GM18498 (cell line): ENCODE measurements around the gene TMEM120B.
"Not testable (repeated sequence)": the region's sequence is repeated elsewhere in the genome, so short reads cannot be mapped to it uniquely, and the experiment has no call there.

Experiments
- ATAC-seq: cut with Tn5 transposase; IDR thresholded peaks from one replicate; pipeline ENCODE4 v1.9.1; 2021; ENCODE audit warnings: mild to moderate bottlenecking, moderate library complexity; ENCODE audit not compliant: unreplicated experiment

The TMEM120B gene

DNA sequence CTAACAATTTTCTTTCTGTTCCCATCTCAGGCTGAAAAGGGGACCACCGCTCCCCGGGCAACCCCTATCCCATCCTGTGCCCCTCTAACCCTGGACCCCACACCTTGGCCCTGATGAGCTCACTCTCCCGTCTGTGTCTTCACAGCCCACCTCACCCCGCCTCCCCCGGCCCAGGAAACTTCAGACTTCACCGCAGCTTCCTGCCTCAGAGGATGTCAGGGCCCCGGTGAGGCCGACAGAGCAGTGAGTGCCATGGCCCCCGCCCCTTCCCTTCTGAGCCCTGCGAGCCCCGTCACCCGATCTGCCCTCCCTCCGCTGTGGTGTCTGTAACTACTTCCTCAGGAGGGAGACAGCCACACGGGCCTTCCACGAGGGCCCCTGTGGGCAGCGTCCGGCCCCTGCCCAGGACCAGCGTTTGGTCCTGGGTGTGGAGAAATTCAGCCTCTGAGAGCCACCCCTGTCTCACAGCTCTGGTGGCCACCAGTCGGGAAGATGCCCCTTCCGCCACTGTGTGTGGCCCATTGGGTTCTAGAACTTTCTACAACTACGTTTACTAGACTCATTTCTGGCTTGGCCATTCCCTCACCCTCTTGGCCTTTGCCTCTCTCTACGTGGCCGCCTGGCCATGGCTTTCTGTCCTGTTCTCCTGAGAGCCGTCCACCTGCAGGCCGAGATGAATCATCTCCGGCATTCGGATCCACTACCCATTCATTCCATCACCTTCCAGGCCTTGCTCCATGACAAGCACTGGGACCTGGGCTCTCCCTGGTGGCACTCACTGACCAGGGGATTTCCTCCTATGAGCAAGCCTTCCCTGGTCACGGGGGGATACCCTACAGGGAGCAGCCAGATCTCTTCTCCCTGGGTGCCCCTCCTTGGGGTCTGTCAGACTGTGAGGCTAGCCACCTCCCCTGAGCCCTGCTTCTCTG, 77.5 kb downstream of the TMEM120B start:
- peak; percentile 43 for ATAC-seq

DNA sequence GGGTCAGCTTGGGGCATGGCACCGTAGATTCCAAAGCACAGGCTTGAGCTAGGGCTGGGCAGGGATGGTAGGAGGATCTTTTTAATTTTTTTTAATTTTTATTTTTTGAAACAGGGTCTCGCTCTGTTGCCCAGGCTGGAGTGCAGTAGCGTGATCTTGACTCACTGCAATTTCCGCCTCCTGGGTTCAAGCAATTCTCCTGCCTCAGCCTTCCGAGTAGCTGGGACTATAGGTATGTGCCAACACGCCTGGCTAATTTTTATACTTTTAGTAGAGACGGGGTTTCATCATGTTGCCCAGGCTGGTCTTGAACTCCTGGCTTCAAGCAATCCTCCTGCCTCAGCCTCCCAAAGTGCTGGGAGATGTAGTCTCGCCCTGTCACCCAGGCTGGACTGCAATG, 78.2 kb downstream of the TMEM120B start:
- ATAC-seq: not testable (repeated sequence)

GRCh38 chr12:121791671-121792551, 79.4 kb downstream of the TMEM120B start:
- ATAC-seq: no peak

DNA sequence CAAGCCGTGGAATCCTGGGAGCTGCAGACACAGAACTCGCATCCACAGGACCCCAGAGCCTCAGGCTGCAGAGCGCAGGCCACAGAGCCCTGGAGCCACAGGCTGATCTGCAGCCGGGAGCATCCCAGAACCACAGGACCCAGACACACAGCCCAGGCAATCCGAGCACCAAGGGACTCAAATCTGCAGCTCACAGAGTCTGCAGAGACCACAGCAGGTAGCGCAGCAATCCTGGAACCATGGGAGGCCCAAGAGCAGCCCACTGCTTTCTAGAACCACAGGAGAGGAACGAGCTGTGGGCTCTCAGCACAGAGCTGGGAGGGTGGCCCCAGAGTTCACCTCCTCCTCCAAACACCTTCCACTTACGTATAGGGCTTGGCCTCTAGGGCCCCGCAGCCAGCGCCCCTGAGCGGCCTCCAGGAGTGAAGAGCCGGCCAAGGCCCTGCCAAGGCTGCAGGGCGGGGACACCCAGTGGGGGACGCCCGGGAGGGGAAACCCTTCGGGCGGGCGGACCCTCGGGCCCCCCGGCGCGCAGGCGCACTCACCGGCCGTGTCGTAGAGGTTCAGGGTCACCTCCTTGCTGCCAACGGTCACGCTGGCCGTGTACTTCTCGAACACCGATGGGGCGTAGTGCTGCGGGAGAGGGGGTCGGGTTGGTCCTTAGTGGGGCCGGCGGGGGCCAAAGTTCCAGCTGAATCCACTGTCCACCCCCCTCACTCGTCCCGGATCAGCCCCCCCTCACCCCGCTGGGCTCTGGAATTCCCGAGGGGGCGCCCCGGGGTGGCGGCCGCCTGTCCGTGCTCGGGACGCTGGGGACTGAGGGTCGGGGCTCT, 80.3 kb downstream of the TMEM120B start:
- no peak for ATAC-seq

- peak; percentile 25 for ATAC-seq
Measured at GRCh38 chr12:121793440-121793837, 80.9 kb downstream of the TMEM120B start, which contains the start of gene RHOF. RHOF (minus strand) TSS chr12:121793688; CDS start chr12:121793633, 55 bp downstream.

GRCh38 chr12:121793838-121794533, 81.4 kb downstream of the TMEM120B start:
- peak; percentile 58 for ATAC-seq

GRCh38 chr12:121794534-121795033, 82.0 kb downstream of the TMEM120B start:
- no peak for ATAC-seq

- no peak for ATAC-seq
Measured at GRCh38 chr12:121795034-121795968, 82.7 kb downstream of the TMEM120B start.

GRCh38 chr12:121796855-121797751, 84.6 kb downstream of the TMEM120B start:
- ATAC-seq: no peak

DNA sequence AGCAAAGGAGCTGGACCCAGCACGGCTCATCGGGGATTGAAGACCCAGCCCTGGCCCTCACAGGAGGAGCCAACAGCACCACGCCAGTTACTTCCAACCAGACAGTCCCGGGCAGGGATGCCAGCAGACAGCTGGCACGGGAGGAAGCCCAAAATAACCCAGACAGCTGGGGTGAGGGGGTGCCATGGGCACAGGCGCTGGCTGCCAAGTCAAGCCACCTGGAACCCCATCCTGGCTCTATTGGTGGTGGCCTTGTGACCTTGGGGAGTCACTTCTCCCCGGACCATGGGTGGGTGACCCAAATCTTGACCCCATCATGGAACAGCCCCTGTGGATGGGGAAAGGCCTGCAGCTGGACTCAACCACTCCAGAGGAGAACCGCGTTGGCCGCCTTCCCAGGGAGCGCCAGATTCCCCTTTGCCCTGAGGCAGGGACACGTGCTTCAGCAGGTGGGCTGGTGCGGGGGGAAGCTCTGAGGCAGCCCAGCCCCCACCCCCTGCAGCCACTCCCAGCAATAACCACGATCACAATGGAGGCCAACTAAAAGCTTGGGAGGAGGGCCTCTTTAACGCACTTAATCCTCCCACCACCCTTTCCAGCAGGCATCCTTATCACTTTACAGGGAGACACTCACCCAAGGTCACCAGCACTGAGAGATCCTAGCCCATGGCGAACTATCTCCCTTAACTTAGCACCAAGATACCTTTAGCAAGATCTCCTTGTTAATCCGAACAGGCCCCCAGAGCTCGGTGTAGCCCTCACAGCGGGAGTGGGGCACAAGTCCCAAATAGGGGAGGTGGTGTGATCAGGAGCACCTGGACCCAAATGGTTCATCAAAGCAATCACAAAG, 85.6 kb downstream of the TMEM120B start:
- ATAC-seq: no peak

- no peak for ATAC-seq
Measured at GRCh38 chr12:121798787-121799155, 86.2 kb downstream of the TMEM120B start.

DNA sequence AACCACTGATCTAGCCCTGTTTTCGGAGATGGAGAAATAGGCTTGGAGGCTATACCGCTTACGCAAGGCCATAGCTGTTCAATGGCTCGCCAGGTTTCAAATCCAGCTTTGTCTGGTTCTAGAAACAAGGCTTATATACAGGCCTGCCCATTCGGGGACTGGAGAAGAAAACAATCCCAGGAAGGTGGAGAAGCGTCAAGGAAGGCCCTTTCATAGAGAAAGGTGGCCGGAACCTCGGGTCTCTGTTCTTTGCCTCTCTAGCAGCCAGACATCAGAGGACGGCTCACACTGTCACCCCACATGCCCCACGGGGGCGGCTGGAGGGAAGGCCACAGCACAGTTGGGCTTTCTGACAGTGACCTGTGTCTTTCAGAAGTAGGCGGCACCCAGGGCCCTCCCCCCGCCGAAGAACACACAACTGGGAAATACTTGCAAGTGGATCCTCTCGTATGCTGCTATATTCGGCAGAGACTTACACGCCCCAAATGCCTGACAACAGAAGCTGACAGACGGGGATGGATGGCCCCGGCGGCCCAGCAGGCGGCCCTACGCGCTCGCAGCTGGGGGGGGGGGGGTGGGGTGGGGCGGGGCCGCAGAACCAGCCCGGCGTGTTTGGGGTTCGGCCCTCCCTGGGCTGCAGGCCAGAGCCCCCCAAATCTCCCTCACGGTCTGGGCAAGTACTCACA, 86.7 kb downstream of the TMEM120B start:
- ATAC-seq: no peak

GRCh38 chr12:121799842-121800693, 87.5 kb downstream of the TMEM120B start:
- ATAC-seq: peak; percentile 32

- peak; percentile 8 for ATAC-seq
Measured at GRCh38 chr12:121800694-121801594, 88.4 kb downstream of the TMEM120B start.
